Activated CD8-positive, alpha-beta memory T cell treated with anti-CD3 and anti-CD28 coated beads, Interleukin-2, amount 50 U/mL, for 24 hours (primary cell): ENCODE results near the gene SUPT4H1.

Experiments
- DNase-seq: peaks from one replicate; pipeline ENCODE4 v3.0.0-alpha.2; 2020; ENCODE audit errors: extremely low read depth

The SUPT4H1 gene

DNA sequence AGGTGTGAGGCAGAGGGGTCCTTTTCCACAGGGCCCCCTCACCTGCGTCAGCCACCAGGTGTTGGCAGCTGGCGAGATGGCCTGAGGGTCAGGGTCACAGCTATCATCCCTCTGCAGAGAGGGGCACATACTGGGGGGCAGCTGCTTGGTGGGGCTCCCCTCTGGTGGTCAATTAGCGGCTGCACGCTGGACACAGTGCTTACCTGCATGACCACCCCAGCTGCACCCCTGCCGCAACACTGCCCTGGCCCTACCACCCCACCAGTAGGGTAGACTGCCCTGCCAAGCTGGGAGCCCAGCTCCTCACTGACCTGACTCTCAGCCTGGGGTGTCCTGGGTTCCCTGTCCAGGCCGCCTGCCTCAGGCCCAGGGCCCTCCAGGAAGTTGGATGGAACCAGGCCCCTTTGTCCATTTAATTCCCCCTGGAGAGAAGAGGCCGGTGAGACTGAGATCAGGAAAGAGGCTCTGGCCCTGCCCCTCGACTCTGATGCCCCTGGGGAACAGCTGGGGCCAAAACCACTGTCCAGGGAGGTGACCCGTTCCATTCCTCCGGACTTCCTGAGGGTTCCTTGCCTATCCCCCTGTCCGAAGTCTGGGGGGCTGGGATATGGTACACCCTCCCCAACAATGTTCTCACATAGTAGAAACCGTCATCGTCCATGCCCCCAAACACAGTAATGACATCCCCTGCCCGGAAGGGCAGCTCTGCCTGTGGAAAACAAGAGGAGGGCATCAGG is 47.1 kb downstream of the SUPT4H1 start:
- no peak for DNase-seq

GRCh38 chr17:58303971-58304749 is 47.8 kb downstream of the SUPT4H1 start:
- peak; percentile 27 for DNase-seq

DNA sequence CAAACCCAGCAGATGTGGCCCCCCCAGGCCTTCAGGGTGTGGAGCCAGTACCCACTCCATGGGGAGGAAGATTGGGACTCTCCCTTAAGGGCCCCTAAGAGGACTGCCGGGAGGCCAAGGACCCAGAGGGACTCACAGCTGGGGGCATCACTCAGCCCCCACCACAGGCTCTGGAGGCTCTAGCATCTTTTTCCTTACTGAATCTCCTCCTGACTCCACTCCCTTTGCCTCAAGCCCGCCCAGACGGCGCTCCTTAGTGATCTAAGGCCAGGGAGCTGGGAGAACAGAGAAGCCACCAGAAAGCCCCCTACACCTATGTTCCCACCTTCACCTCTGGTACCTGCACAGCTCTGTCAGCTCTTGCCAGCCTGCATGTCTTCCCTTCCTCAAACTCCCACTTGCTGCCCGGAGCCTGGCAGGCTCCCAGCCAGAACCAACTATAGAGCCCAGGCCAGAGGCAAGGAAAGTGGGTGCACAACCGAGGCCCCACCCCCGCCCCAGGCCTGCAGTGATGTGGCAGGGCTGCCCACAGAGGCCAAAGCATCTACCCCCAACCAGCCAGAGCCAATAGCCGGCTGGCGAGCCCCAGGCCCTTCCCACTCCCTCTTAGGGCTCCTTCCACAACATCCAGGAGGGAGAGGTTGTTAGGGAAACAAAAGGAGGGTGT is 48.9 kb downstream of the SUPT4H1 start:
- no peak for DNase-seq

GRCh38 chr17:58302171-58302918 is 49.7 kb downstream of the SUPT4H1 start:
- no peak for DNase-seq

DNA sequence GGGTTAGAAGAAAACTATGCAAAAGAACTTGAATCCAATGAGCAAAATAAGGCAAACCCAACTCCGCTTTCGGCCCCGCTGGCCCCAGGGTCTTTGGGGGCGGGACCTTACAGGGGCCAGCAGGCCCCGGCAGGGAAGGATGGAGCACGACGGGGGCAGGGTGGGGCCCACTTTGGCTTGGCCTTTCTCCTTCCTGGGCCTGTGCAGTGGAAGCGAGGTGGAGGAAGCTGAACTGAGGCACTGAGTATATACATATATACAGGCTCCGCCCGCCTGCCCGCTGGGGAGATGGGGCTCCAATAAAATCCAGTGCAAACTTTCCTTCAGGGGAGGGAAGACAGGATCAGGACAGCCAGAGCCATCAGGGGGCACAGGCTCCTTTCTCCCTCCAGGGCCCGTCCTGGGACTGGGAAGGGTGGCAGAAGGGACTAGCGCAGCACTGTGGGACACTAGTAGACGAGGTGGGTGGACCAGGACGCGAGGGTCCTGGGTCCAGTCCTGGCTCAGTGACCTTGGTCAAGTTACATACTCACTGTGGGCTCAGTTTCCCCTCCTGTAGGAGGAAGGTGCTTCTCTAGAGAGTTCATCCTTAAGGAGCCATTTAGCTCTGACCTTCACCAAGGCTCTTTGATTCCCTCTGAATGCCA is 50.4 kb downstream of the SUPT4H1 start:
- DNase-seq = no peak

DNA sequence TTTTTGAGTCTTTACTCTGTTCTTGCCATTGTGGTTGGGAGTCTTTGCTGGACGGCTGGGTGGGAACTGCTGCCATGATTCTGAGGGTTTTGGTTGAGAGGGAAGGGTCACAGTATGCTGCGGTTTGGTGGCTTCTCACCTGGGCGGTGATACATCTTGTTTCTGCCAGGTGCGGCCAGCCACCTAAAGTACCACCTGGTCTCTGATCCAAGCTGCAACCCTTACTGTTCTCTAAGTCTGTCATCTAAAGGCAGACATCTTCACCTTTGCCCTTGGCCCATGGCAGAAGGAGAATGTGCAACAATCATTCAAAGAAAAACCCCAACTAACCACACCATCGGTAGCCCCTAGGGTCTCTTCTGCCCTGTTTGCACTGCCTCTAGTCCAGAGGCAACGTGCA is 51.7 kb downstream of the SUPT4H1 start:
- no peak for DNase-seq
